ENCODE results near the gene ABCA7.

ABCA7 gene

DNA sequence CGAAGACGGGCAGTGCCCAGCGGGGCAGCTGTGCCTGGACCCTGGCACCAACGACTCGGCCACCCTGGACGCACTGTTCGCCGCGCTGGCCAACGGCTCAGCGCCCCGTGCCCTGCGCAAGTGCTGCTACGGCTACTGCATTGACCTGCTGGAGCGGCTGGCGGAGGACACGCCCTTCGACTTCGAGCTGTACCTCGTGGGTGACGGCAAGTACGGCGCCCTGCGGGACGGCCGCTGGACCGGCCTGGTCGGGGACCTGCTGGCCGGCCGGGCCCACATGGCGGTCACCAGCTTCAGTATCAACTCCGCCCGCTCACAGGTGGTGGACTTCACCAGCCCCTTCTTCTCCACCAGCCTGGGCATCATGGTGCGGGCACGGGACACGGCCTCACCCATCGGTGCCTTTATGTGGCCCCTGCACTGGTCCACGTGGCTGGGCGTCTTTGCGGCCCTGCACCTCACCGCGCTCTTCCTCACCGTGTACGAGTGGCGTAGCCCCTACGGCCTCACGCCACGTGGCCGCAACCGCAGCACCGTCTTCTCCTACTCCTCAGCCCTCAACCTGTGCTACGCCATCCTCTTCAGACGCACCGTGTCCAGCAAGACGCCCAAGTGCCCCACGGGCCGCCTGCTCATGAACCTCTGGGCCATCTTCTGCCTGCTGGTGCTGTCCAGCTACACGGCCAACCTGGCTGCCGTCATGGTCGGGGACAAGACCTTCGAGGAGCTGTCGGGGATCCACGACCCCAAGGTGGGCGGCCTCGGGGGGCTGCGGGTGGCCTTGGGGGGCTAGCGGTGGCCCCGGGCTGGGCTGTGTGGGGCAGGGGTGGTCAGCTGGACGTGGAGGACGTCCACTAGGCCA, 34.9 kb upstream of the ABCA7 start:
- Histone ChIP-seq H3K36me3 (ENCODE audit: control insufficient read depth in 1 of 2, insufficient read depth in 2 of 2, low read length in 2 of 2) (peaks cover 0 to 8% of the 10 kb centered on the region in 2 donors), H3K9me3 (ENCODE audit: control insufficient read depth in 1 of 2, low read length in 2 of 2) (no peaks in the 10 kb centered on the region), H3K27me3 (ENCODE audit: low read depth, low read length) (peaks cover 22% of the 10 kb centered on the region), H3K4me1 (ENCODE audit: control insufficient read depth in 1 of 2, insufficient read depth in 2 of 2, low read length in 2 of 2) (peaks cover 0 to 16% of the 10 kb centered on the region in 2 donors), H3K27ac (ENCODE audit: low read length) (no peak overlapping the region), H3K4me3 (ENCODE audit: low read depth in 1 of 2, low read length in 2 of 2) (no peak overlapping the region)

DNA sequence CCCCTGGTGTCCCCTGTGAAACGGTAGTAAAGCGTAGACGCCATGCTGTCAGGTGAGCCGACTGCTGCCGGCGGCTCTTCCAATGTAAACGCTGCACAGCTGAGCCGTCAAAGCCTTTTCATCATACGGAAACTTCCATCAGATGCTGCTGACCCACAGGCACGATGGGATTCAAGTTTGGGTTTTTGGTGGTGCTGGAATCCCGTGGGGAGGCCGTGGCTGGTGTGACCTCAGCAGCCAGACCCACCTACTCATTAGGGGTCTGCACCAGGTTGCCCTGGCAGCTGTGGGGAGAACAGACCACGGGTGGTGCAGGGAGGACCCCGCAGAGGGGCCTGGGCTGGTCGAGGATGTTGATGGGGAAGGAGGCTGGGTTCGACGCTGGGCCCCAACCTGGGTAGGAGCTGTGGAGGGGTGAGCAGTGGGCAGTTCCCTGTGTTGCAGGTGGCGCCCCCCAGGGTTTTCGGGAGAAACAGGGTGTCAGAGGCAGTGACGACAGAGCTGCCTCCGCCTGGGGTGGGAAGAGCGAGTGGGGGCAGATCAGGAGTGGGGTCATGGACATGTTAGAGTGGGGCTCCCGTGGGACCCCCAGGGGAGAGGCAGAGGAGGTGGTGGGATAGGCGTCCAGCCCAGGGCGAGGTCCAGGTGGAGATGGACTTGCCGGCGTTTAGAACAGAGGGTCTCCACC, 33.1 kb upstream of the ABCA7 start:
- Histone ChIP-seq H3K9me3 (ENCODE audit: control insufficient read depth in 1 of 2, low read length in 2 of 2) (no peaks in the 10 kb centered on the region), H3K27me3 (ENCODE audit: low read depth, low read length) (peaks cover 10% of the 10 kb centered on the region), H3K27ac (ENCODE audit: low read length) (no peak overlapping the region), H3K4me3 (ENCODE audit: low read depth in 1 of 2, low read length in 2 of 2) (no peak overlapping the region), H3K36me3 (ENCODE audit: control insufficient read depth in 1 of 2, insufficient read depth in 2 of 2, low read length in 2 of 2) (peaks cover 0 to 25% of the 10 kb centered on the region in 2 donors), H3K4me1 (ENCODE audit: control insufficient read depth in 1 of 2, insufficient read depth in 2 of 2, low read length in 2 of 2) (peaks cover 0 to 8% of the 10 kb centered on the region in 2 donors)

DNA sequence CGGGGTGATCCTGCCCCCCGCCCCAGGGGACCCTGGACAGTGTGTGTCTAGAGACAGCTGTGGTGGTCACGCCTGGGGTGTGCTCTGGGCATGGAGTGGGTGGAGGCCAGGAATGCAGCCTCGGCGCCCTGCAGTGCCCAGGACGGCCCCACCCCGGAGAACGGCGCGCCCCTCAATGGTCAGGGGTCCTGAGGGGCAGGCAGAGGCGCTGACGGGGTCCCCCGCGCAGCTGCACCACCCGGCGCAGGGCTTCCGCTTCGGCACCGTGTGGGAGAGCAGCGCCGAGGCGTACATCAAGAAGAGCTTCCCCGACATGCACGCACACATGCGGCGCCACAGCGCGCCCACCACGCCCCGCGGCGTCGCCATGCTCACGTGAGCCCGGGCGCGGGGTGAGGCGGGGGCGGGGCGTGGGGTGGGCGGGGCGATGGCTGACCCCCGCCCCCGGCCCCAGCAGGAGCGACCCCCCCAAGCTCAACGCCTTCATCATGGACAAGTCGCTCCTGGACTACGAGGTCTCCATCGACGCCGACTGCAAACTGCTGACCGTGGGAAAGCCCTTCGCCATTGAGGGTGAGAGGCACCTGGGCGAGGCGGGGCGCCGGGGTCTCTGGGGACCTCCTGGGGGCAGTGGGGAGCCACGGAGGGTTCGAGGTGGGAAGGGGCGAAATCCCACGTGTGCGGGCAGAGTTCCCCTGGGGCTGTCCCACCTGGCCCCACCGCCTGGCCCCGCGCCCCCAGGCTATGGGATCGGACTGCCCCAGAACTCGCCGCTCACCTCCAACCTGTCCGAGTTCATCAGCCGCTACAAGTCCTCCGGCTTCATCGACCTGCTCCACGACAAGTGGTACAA, 32.3 kb upstream of the ABCA7 start:
- H3K4me3 ChIP-seq (ENCODE audit: low read depth in 1 of 2, low read length in 2 of 2) = no peak overlapping the region
- peaks cover 0 to 33% of the 10 kb centered on the region in 2 donors for H3K36me3 ChIP-seq (ENCODE audit: control insufficient read depth in 1 of 2, insufficient read depth in 2 of 2, low read length in 2 of 2)
- H3K4me1 ChIP-seq (ENCODE audit: control insufficient read depth in 1 of 2, insufficient read depth in 2 of 2, low read length in 2 of 2) = peaks cover 0 to 8% of the 10 kb centered on the region in 2 donors

DNA sequence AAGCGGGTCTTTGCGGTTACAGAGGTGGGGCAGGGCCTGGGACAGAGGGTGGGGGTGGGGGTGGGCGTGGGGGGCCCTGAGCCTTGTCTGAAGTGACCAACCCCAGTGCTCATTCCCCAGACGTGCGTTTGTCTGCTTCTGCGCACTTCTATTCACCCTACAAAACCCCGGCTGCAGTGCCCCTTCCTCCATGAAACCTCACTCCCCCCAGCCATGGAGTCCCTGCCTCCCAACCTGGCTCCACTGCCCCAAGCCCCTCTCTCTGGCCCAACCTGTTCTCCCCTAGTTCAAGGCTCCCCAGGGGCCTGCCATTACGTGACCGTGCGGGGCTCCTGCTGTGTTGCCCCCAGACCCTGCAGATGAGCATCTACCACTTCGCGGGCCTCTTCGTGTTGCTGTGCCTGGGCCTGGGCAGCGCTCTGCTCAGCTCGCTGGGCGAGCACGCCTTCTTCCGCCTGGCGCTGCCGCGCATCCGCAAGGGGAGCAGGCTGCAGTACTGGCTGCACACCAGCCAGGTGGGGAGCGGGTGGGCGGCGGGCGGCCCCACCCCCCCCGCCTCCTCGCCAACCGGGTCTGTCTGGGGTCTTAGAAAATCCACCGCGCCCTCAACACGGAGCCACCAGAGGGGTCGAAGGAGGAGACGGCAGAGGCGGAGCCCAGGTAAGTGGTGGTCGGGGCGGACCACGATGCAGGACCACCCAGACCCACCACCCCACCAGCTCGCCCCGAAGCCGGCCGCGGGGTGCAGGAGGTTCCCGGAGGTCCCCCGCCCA, 31.5 kb upstream of the ABCA7 start:
- Histone ChIP-seq H3K27ac (ENCODE audit: low read length) (no peak overlapping the region), H3K36me3 (ENCODE audit: control insufficient read depth in 1 of 2, insufficient read depth in 2 of 2, low read length in 2 of 2) (peaks cover 6 to 41% of the 10 kb centered on the region in 2 donors), H3K4me3 (ENCODE audit: low read depth in 1 of 2, low read length in 2 of 2) (peak overlapping the region in 1 of 2 donors; percentile 6), H3K27me3 (ENCODE audit: low read depth, low read length) (peaks cover 3% of the 10 kb centered on the region), H3K9me3 (ENCODE audit: control insufficient read depth in 1 of 2, low read length in 2 of 2) (no peaks in the 10 kb centered on the region), H3K4me1 (ENCODE audit: control insufficient read depth in 1 of 2, insufficient read depth in 2 of 2, low read length in 2 of 2) (peaks cover 0 to 8% of the 10 kb centered on the region in 2 donors)

More for the DNA sequence above, 32.3 kb upstream of the ABCA7 start:
- Histone ChIP-seq H3K27me3 (ENCODE audit: low read depth, low read length) (peaks cover 7% of the 10 kb centered on the region), H3K9me3 (ENCODE audit: control insufficient read depth in 1 of 2, low read length in 2 of 2) (no peaks in the 10 kb centered on the region), H3K27ac (ENCODE audit: low read length) (no peak overlapping the region)

DNA sequence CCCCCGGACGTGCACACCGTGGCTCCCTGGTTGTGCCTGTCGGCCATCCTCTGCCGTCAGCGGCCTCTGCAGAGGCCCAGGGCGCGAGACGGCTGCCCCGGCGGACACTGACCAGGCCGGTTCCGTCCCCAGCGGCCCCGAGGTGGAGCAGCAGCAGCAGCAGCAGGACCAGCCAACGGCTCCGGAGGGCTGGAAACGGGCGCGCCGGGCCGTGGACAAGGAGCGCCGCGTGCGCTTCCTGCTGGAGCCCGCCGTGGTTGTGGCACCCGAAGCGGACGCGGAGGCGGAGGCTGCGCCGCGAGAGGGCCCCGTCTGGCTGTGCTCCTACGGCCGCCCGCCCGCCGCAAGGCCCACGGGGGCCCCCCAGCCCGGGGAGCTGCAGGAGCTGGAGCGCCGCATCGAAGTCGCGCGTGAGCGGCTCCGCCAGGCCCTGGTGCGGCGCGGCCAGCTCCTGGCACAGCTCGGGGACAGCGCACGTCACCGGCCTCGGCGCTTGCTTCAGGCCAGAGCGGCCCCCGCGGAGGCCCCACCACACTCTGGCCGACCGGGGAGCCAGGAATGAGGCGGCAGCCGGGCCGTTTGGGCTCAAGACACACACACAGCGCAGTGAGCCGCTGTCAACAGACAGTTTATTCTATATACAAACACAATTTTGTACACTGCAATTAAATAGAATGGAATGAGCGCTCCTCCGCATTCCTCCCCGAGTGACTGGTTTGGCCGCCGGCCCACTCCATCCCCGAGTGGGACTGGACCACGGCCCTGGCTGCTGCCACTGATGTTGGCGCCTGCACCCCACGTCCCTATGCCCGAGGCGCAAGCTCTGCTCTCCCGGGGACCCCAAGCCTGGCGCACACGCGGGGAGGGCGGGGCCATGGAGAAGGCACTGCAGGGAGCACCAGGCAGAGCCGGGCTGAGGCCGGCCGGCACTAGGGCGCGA, 30.6 kb upstream of the ABCA7 start:
- H3K4me1 ChIP-seq (ENCODE audit: control insufficient read depth in 1 of 2, insufficient read depth in 2 of 2, low read length in 2 of 2) = peaks cover 0 to 8% of the 10 kb centered on the region in 2 donors
- H3K27me3 ChIP-seq (ENCODE audit: low read depth, low read length) = no peaks in the 10 kb centered on the region
- no peaks in the 10 kb centered on the region for H3K9me3 ChIP-seq (ENCODE audit: control insufficient read depth in 1 of 2, low read length in 2 of 2)
- H3K4me3 ChIP-seq (ENCODE audit: low read depth in 1 of 2, low read length in 2 of 2) = peak overlapping the region in 1 of 2 donors; percentile 19
- no peak overlapping the region for H3K27ac ChIP-seq (ENCODE audit: low read length)
- peaks cover 6 to 49% of the 10 kb centered on the region in 2 donors for H3K36me3 ChIP-seq (ENCODE audit: control insufficient read depth in 1 of 2, insufficient read depth in 2 of 2, low read length in 2 of 2)

DNA sequence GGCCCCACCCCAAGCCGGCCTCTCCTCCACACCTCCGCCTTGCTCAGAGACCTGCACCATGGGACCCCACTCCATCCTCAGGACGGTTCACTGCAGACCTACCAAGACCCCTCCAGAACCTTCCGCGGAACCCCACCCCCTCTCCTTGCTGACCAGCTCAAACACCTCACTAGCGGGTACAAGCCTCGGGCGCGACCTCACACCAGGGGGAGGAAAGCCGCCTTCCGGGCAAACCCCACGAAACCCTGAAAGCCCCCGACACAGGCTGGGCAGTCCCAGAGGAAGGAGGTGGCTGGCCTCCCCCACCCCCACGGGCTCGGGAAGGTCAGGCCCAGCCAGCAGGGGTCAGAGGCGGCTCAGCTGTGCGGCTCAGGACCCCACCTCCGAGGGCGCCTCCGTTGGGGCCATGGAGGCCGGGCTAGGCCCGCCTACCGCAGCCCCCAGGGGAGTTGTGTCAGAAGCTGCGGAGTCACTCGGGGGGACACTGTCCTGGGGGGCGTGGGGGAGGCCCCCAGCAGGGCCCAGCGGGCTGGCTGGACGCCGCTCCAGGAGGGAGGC, 29.8 kb upstream of the ABCA7 start:
- Histone ChIP-seq H3K36me3 (ENCODE audit: control insufficient read depth in 1 of 2, insufficient read depth in 2 of 2, low read length in 2 of 2) (peaks cover 6 to 49% of the 10 kb centered on the region in 2 donors), H3K27ac (ENCODE audit: low read length) (no peak overlapping the region)

DNA sequence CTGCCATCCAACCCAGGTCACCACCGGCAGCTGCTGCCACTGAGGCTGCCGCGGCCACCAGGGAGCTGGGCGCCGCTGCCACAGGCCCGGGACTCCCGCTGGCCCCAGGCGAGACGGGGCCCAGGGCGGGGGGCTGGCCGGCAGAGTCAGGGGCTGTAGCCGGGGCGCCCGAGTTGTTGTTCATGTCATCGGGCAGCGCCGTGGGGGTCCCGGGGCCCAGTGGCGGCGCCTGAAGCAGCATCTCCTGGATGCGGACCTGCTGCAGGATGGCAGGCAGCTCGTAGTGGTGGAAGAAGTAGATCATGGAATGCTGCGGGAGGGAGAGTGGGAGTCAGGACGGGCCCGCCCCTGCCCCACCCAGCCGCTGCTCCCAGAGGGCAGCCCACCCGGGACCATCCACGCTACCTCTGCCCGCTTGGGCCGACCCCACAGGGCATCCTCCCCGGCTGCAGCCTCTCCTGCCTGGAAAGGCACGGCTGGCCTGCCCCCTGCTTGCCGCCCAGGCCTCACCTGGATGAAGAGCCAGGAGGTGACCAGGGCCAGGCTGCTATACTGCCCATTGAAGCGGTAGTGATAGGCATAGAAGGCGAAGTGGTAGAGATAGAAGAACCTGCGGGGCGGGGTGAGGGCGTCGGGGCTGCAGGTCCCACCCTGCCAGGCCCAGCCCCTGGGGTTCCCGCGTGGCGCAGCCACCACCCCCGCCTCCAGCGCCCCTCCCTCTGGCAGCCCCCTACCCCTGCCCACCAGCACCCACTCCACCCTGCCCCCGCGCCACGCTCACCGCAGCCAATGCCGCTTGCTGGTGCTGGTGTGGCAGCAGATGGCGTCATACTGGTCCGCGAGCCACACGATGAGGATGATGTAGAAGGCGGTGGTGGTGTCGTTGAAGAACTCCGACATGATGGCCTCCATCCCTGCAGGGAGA, 29.1 kb upstream of the ABCA7 start:
- H3K27me3 ChIP-seq (ENCODE audit: low read depth, low read length) = no peaks in the 10 kb centered on the region
- H3K9me3 ChIP-seq (ENCODE audit: control insufficient read depth in 1 of 2, low read length in 2 of 2) = no peaks in the 10 kb centered on the region
- peaks cover 0 to 16% of the 10 kb centered on the region in 2 donors for H3K4me1 ChIP-seq (ENCODE audit: control insufficient read depth in 1 of 2, insufficient read depth in 2 of 2, low read length in 2 of 2)
- H3K27ac ChIP-seq (ENCODE audit: low read length) = no peak overlapping the region
- H3K4me3 ChIP-seq (ENCODE audit: low read depth in 1 of 2, low read length in 2 of 2) = no peak overlapping the region
- peaks cover 6 to 49% of the 10 kb centered on the region in 2 donors for H3K36me3 ChIP-seq (ENCODE audit: control insufficient read depth in 1 of 2, insufficient read depth in 2 of 2, low read length in 2 of 2)

More for the DNA sequence above, 29.8 kb upstream of the ABCA7 start:
- Histone ChIP-seq H3K4me3 (ENCODE audit: low read depth in 1 of 2, low read length in 2 of 2) (peak overlapping the region in 1 of 2 donors; percentile 19), H3K9me3 (ENCODE audit: control insufficient read depth in 1 of 2, low read length in 2 of 2) (no peaks in the 10 kb centered on the region), H3K27me3 (ENCODE audit: low read depth, low read length) (no peaks in the 10 kb centered on the region), H3K4me1 (ENCODE audit: control insufficient read depth in 1 of 2, insufficient read depth in 2 of 2, low read length in 2 of 2) (peaks cover 0 to 12% of the 10 kb centered on the region in 2 donors)

DNA sequence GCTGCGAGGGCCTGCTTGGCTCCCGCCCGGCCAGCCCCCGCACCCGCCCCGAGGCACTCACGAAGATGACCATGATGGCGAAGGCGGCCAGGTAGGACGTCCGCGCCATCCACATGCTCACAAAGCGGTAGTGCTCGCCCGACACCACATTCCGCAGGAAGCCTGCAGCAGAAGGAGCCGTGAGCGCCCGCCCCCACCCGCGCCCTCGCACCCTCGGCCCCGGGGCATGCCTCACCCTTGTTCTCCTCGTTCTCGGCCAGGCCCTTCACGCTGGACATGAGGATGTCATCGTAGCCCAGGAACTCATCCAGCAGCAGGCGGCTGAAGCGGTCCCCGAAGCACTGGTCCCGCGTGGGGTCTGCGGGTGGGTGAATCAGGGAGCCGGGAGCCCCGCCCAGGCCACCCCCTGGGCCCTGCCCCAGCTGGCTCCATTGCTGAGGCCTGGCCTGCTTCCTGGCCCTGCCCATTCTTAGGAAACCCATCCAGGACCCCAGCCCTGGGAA, 28.0 kb upstream of the ABCA7 start:
- H3K9me3 ChIP-seq (ENCODE audit: control insufficient read depth in 1 of 2, low read length in 2 of 2) = no peaks in the 10 kb centered on the region
- no peak overlapping the region for H3K4me3 ChIP-seq (ENCODE audit: low read depth in 1 of 2, low read length in 2 of 2)
- H3K27ac ChIP-seq (ENCODE audit: low read length) = no peak overlapping the region
- H3K27me3 ChIP-seq (ENCODE audit: low read depth, low read length) = no peaks in the 10 kb centered on the region
- peaks cover 6 to 49% of the 10 kb centered on the region in 2 donors for H3K36me3 ChIP-seq (ENCODE audit: control insufficient read depth in 1 of 2, insufficient read depth in 2 of 2, low read length in 2 of 2)
- peaks cover 7 to 26% of the 10 kb centered on the region in 2 donors for H3K4me1 ChIP-seq (ENCODE audit: control insufficient read depth in 1 of 2, insufficient read depth in 2 of 2, low read length in 2 of 2)

DNA sequence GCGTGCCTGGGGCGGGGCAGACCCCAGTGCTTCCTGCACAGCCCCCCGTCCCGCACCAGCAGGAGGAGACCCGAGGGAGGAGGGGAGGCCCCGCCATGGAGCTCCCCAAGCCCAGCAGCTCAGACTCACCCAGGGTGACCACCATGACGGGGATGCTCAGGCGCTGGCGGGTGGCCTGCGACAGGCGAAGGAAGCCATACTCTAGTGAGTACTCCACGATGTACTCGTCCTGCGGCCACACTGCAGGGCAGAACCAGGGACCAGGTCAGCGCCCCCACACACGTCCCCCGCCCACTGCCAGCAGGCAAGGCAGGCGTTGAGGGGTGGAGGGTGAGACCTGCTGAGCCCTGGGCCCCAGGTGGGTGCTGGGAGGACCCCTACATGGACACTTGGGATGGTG, 27.6 kb upstream of the ABCA7 start:
- Histone ChIP-seq H3K9me3 (ENCODE audit: control insufficient read depth in 1 of 2, low read length in 2 of 2) (no peaks in the 10 kb centered on the region), H3K4me1 (ENCODE audit: control insufficient read depth in 1 of 2, insufficient read depth in 2 of 2, low read length in 2 of 2) (peaks cover 7 to 31% of the 10 kb centered on the region in 2 donors), H3K27ac (ENCODE audit: low read length) (no peak overlapping the region), H3K4me3 (ENCODE audit: low read depth in 1 of 2, low read length in 2 of 2) (no peak overlapping the region), H3K27me3 (ENCODE audit: low read depth, low read length) (no peaks in the 10 kb centered on the region), H3K36me3 (ENCODE audit: control insufficient read depth in 1 of 2, insufficient read depth in 2 of 2, low read length in 2 of 2) (peaks cover 6 to 49% of the 10 kb centered on the region in 2 donors)
